ENCODE measurements around the gene CBFA2T3. TPM values are rescaled to one million over a fixed set of nuclear protein-coding genes. Genes with fewer than 3 reads are reported as not detected.

Gene CBFA2T3
- total and polyA plus RNA-seq, 2 of the 8 experiments (the other 6 are each of a cell fraction or from before 2014, with no cell fraction given) = 0.51 to 1.3 TPM

- Histone ChIP-seq H3K79me2 (ENCODE audit: control insufficient read depth in 1 of 2, insufficient read depth in 2 of 2, low read length in 2 of 2) (no peaks in the 10 kb centered on the region), H2BK12ac (ENCODE audit: low read depth, low read length) (no peak overlapping the region), H2AK5ac (ENCODE audit: low read depth, low read length) (no peak overlapping the region), H2BK20ac (ENCODE audit: low read length) (no peak overlapping the region), H3K27ac (ENCODE audit: low read depth, low read length) (no peak overlapping the region), H3K4me1 (replicated peaks in 1 of 4; ENCODE audit: control insufficient read depth in 3 of 4, insufficient read depth in 4 of 4, low read length in 3 of 4) (no peaks in the 10 kb centered on the region), H3K4ac (replicated peaks; ENCODE audit: insufficient read length, low read depth, low read length) (no peak overlapping the region), H3K23ac (ENCODE audit: insufficient read length) (no peak overlapping the region), H3K9ac (replicated peaks in 1 of 4; ENCODE audit: extremely low read depth in 1 of 4, low read depth in 3 of 4, low read length in 3 of 4) (no peak overlapping the region), H3K79me1 (ENCODE audit: low read depth, low read length) (no peaks in the 10 kb centered on the region), H2BK15ac (ENCODE audit: low read length) (no peak overlapping the region), H4K20me1 (replicated peaks in 1 of 2; ENCODE audit: control insufficient read depth in 1 of 2, insufficient read depth in 2 of 2, low read length in 2 of 2) (peaks cover 0 to 2% of the 10 kb centered on the region in 2 experiments), H2AFZ (ENCODE audit: low read length) (no peak overlapping the region), H2BK120ac (replicated peaks; ENCODE audit: low read depth, low read length) (no peak overlapping the region), H3K27me3 (replicated peaks in 1 of 4; ENCODE audit: control insufficient read depth in 3 of 4, extremely low read depth in 1 of 4, insufficient read depth in 3 of 4, low read length in 3 of 4) (no peaks in the 10 kb centered on the region), H4K91ac (replicated peaks; ENCODE audit: insufficient read length, low read length) (no peak overlapping the region), H3K23me2 (ENCODE audit: low read depth, low read length) (no peaks in the 10 kb centered on the region), H3K4me2 (ENCODE audit: insufficient read depth in 1 of 2, low read depth in 2 of 2, low read length in 2 of 2) (no peak overlapping the region), H3K4me3 (ENCODE audit: extremely low read depth in 1 of 4, insufficient read depth in 2 of 4, low read depth in 3 of 4, low read length in 4 of 4) (no peak overlapping the region), H3K9me3 (ENCODE audit: insufficient read depth in 2 of 2, low read depth in 1 of 2, low read length in 1 of 2) (no peaks in the 10 kb centered on the region), H4K8ac (ENCODE audit: extremely low read depth, insufficient read depth, low read length) (no peak overlapping the region), H3K14ac (ENCODE audit: insufficient read length) (no peak overlapping the region), H2BK5ac (ENCODE audit: low read depth, low read length) (no peak overlapping the region), H4K5ac (ENCODE audit: insufficient read length, low read depth, low read length) (no peak overlapping the region), H3K56ac (replicated peaks; ENCODE audit: insufficient read length, low read depth, low read length) (no peak overlapping the region), H3K18ac (ENCODE audit: extremely low read depth, low read length) (no peak overlapping the region), H3K36me3 (ENCODE audit: control insufficient read depth in 2 of 4, insufficient read depth in 4 of 4, low read length in 3 of 4) (peaks cover 9 to 16% (median 12%) of the 10 kb centered on the region in 4 experiments)
- POLR2A ChIA-PET (ENCODE audit: partially characterized antibody) = interaction anchor here (0.8 to 1.8 kb wide), 9 partner anchors 9 to 305 kb away, joined by 3 to 5 read pairs (median 3); no protein-coding TSS in a partner anchor
- CTCF ChIA-PET (ENCODE audit: partially characterized antibody) = interaction anchor here (1.3 to 1.8 kb wide), 3 partner anchors 48 to 113 kb away, joined by 4 to 5 read pairs (median 4); no protein-coding TSS in a partner anchor
- 93% methylated on average over 12 of the region's 18 CpGs; no CpG with 5 or more reads in 1 of the 2 experiments for WGBS, 2 experiments (ENCODE audit: extremely low coverage in 1 of 2, insufficient coverage in 1 of 2, insufficient read length in 1 of 2, insufficient replicate concordance in 2 of 2, low coverage in 1 of 2, low lambda C conversion rate in 2 of 2, missing lambda C conversion rate in 1 of 2)
- DNase-seq (ENCODE audit: low read depth in 1 of 2, low spot score in 2 of 2) (no peak), FAIRE-seq (no peak)
- TF ChIP-seq SRF (IDR thresholded peaks at IDR 0.05; ENCODE audit: low read depth, low read length) (no peak), KDM4A (IDR thresholded peaks at IDR 0.05; ENCODE audit: low read depth, low read length, severe bottlenecking) (no peak), TAF1 (IDR thresholded peaks at IDR 0.05; ENCODE audit: low read depth, low read length) (no peak), JUND (IDR thresholded peaks at IDR 0.05; ENCODE audit: low read length) (no peak), E2F6 (IDR thresholded peaks at IDR 0.05) (no peak), SP1 (IDR thresholded peaks at IDR 0.05; ENCODE audit: low read depth, low read length) (no peak), CTBP2 (IDR thresholded peaks at IDR 0.05; ENCODE audit: borderline replicate concordance, insufficient read depth, insufficient read length, low read length) (no peak), CBX8 (IDR thresholded peaks at IDR 0.05; ENCODE audit: borderline replicate concordance, low read depth, low read length) (no peak), ATF3 (IDR thresholded peaks at IDR 0.05; ENCODE audit: insufficient read depth, low read depth, low read length) (no peak), EGR1 (IDR thresholded peaks at IDR 0.05; ENCODE audit: borderline replicate concordance, low read depth, low read length) (no peak)
Observed at GRCh38 chr16:88864521-88864920, 112.5 kb downstream of the CBFA2T3 start.
